HCT116 (cell line): Measurements from ENCODE around the gene RHEB.

Experiments used
- EGR1 ChIP-seq: IDR thresholded peaks from 2 replicates; pipeline ENCODE4 v1.6.1; 2012; ENCODE audit warnings: low read depth
- ELF1 ChIP-seq: IDR thresholded peaks from 2 replicates; pipeline ENCODE4 v1.6.1; 2012; ENCODE audit warnings: low read depth, borderline replicate concordance
- EZH2 ChIP-seq: fragments of 200-600 bp; sonication (generic); IDR thresholded peaks from 2 replicates; pipeline ENCODE4 v1.6.1; 2017; ENCODE audit warnings: antibody characterized with exemption, mixed run types
- EZH2phosphoT487 ChIP-seq: fragments of 200-600 bp; IDR thresholded peaks from 2 replicates; pipeline ENCODE4 v1.6.1; 2018; ENCODE audit warnings: antibody characterized with exemption, borderline replicate concordance
- JUND ChIP-seq: IDR thresholded peaks from 2 replicates; pipeline ENCODE4 v1.6.1; 2012
- POLR2A ChIP-seq: IDR thresholded peaks from 2 replicates; pipeline ENCODE4 v1.7.0; 2011; ENCODE audit warnings: borderline replicate concordance; ENCODE audit not compliant: insufficient read depth, insufficient read length; ENCODE audit errors: extremely low read depth
- POLR2AphosphoS5 ChIP-seq: IDR thresholded peaks from 2 replicates; pipeline ENCODE4 v1.6.1; 2011; ENCODE audit warnings: mild to moderate bottlenecking, low read depth, low read length, moderate library complexity
- RAD21 ChIP-seq: IDR thresholded peaks from 2 replicates; pipeline ENCODE4 v1.6.1; 2012; ENCODE audit warnings: low read depth, mild to moderate bottlenecking
- SIN3A ChIP-seq: IDR thresholded peaks from 2 replicates; pipeline ENCODE4 v1.6.1; 2012; ENCODE audit warnings: low read depth
- SP1 ChIP-seq: IDR thresholded peaks from 2 replicates; pipeline ENCODE4 v1.6.1; 2012; ENCODE audit warnings: low read depth
- SRF ChIP-seq: IDR thresholded peaks from 2 replicates; pipeline ENCODE4 v1.6.1; 2012; ENCODE audit warnings: low read depth
- TCF7L2 ChIP-seq: IDR thresholded peaks from 2 replicates; pipeline ENCODE4 v1.7.0; 2011; ENCODE audit warnings: borderline replicate concordance, inconsistent platforms; ENCODE audit not compliant: insufficient read depth, insufficient read length; ENCODE audit errors: extremely low read depth
- TF ChIP-seq, protein P1 (sequence below): IDR thresholded peaks from 2 replicates; pipeline ENCODE4 v1.6.1; 2012
- TF ChIP-seq, protein P2 (sequence below), 3 experiments: fragments of 200-600 bp in 1 of 3; sonication (generic) in 1 of 3; IDR thresholded peaks in 2 of 3; conservative IDR thresholded peaks in 1 of 3; 2 replicates each; pipeline ENCODE4 v1.5.1; 2012 to 2017; ENCODE audit warnings: low read depth in 2 of 3, low read length in 2 of 3, antibody characterized with exemption in 1 of 3, borderline replicate concordance in 1 of 3, control low read depth in 1 of 3, mild to moderate bottlenecking in 1 of 3, mixed read lengths in 1 of 3, mixed run types in 1 of 3, moderate library complexity in 1 of 3; ENCODE audit not compliant: insufficient read depth in 1 of 3

DNA sequence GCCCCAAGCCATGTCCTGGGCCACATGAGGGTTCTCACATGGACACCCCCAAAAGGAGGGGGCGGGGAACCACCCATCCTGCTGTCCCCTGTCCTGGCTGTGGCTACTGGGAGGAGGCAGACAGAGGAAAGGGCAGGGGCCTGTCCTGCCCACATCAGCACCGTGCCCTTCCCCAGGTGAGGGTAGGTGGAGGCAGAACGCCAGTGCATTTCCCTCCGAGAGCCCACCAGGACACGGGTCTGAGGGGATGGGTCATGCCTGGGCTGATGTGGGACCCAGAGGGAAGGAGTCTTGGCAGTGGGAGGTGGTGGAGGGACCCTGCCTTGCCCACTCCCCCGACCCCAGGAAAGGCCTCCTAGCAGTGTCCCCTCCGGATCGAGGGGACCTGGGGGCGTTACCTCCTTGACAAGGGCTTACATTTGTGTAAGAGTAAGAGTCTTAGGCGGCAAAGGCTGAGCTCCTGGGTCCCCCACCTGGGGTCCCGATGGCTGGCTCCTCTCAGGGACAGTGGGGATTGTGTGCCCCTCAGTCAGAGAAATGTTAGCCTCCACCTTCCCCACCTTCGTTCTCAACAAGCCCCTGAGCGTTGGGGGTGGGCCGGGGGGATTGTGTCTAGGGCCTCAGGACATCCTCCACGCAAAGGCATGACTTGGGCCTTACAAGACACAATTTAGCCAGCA, 85.8 kb downstream of the RHEB start:
- TF ChIP-seq, protein P1, sequence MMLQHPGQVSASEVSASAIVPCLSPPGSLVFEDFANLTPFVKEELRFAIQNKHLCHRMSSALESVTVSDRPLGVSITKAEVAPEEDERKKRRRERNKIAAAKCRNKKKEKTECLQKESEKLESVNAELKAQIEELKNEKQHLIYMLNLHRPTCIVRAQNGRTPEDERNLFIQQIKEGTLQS: no peak
- TF ChIP-seq, protein P2, sequence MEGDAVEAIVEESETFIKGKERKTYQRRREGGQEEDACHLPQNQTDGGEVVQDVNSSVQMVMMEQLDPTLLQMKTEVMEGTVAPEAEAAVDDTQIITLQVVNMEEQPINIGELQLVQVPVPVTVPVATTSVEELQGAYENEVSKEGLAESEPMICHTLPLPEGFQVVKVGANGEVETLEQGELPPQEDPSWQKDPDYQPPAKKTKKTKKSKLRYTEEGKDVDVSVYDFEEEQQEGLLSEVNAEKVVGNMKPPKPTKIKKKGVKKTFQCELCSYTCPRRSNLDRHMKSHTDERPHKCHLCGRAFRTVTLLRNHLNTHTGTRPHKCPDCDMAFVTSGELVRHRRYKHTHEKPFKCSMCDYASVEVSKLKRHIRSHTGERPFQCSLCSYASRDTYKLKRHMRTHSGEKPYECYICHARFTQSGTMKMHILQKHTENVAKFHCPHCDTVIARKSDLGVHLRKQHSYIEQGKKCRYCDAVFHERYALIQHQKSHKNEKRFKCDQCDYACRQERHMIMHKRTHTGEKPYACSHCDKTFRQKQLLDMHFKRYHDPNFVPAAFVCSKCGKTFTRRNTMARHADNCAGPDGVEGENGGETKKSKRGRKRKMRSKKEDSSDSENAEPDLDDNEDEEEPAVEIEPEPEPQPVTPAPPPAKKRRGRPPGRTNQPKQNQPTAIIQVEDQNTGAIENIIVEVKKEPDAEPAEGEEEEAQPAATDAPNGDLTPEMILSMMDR (IDR thresholded peaks at IDR 0.05 in 2 of 3, conservative IDR thresholded peaks at IDR 0.05 in 1 of 3; ENCODE audit: borderline replicate concordance in 1 of 3, insufficient read depth in 1 of 3, low read depth in 2 of 3, low read length in 2 of 3): no peak
- TF ChIP-seq POLR2A (no peak), SP1 (no peak), JUND (no peak), SRF (no peak), RAD21 (no peak), POLR2AphosphoS5 (no peak), EZH2phosphoT487 (no peak), ELF1 (no peak), EZH2 (no peak), TCF7L2 (no peak), EGR1 (no peak), SIN3A (no peak)
